Panc1 (cell line): ENCODE data around the gene LDB2.

ENCODE experiments used
- CTCF ChIP-seq: fragments of 450-650 bp; IDR thresholded peaks from 2 replicates; pipeline ENCODE4 v1.5.1; 2017; ENCODE audit warnings: mild to moderate bottlenecking
- POLR2AphosphoS5 ChIP-seq: IDR thresholded peaks from 2 replicates; pipeline ENCODE4 v1.6.1; 2012; ENCODE audit warnings: mild to moderate bottlenecking, low read depth, low read length, moderate library complexity
- TCF7L2 ChIP-seq: IDR thresholded peaks from 2 replicates; pipeline ENCODE4 v1.6.1; 2011; ENCODE audit warnings: mild to moderate bottlenecking, low read depth, low read length, inconsistent platforms
- TF ChIP-seq, protein P1 (sequence below), 2 experiments: IDR thresholded peaks; 2 replicates each; pipeline ENCODE4 v1.6.1; 2011 to 2012; ENCODE audit warnings: low read depth in 2 of 2, control low read depth in 1 of 2, low read length in 1 of 2, mild to moderate bottlenecking in 1 of 2, moderate library complexity in 1 of 2; ENCODE audit not compliant: insufficient read depth in 1 of 2

- TF ChIP-seq CTCF (no peak), POLR2AphosphoS5 (no peak), TCF7L2 (no peak)
- TF ChIP-seq, protein P1, sequence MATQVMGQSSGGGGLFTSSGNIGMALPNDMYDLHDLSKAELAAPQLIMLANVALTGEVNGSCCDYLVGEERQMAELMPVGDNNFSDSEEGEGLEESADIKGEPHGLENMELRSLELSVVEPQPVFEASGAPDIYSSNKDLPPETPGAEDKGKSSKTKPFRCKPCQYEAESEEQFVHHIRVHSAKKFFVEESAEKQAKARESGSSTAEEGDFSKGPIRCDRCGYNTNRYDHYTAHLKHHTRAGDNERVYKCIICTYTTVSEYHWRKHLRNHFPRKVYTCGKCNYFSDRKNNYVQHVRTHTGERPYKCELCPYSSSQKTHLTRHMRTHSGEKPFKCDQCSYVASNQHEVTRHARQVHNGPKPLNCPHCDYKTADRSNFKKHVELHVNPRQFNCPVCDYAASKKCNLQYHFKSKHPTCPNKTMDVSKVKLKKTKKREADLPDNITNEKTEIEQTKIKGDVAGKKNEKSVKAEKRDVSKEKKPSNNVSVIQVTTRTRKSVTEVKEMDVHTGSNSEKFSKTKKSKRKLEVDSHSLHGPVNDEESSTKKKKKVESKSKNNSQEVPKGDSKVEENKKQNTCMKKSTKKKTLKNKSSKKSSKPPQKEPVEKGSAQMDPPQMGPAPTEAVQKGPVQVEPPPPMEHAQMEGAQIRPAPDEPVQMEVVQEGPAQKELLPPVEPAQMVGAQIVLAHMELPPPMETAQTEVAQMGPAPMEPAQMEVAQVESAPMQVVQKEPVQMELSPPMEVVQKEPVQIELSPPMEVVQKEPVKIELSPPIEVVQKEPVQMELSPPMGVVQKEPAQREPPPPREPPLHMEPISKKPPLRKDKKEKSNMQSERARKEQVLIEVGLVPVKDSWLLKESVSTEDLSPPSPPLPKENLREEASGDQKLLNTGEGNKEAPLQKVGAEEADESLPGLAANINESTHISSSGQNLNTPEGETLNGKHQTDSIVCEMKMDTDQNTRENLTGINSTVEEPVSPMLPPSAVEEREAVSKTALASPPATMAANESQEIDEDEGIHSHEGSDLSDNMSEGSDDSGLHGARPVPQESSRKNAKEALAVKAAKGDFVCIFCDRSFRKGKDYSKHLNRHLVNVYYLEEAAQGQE (IDR thresholded peaks at IDR 0.05; ENCODE audit: insufficient read depth in 1 of 2, low read depth in 2 of 2, low read length in 1 of 2), result no peak
Measured at GRCh38 chr4:16694173-16694883, 204.1 kb downstream of the LDB2 start.
